Effector memory CD4-positive, alpha-beta T cell (primary cell): Measurements from ENCODE around the gene CENPM.
"Not testable (repeated sequence)": the region's sequence is repeated elsewhere in the genome, so short reads cannot be mapped to it uniquely, and the experiment has no call there.

ENCODE experiments used
- DNase-seq, 3 donors: peaks; one replicate each; pipeline ENCODE4 v3.0.0-alpha.2; 2020
- H3K27ac ChIP-seq: 2 replicates; pipeline ENCODE4 v1.7.0; 2013; ENCODE audit warnings: mild to moderate bottlenecking, low read length, moderate library complexity; ENCODE audit not compliant: insufficient read depth, poor library complexity, severe bottlenecking
- H3K27me3 ChIP-seq: replicated peaks from 2 replicates; pipeline ENCODE4 v1.7.0; 2013; ENCODE audit warnings: mild to moderate bottlenecking, low read length; ENCODE audit not compliant: insufficient read depth, control insufficient read depth, poor library complexity, severe bottlenecking
- H3K36me3 ChIP-seq: 2 replicates; pipeline ENCODE4 v1.7.0; 2013; ENCODE audit warnings: mild to moderate bottlenecking, low read length, moderate library complexity; ENCODE audit not compliant: control insufficient read depth, insufficient read depth
- H3K4me1 ChIP-seq: 2 replicates; pipeline ENCODE4 v1.7.0; 2013; ENCODE audit warnings: low read length, mild to moderate bottlenecking; ENCODE audit not compliant: control insufficient read depth, insufficient read depth, poor library complexity, severe bottlenecking
- H3K4me3 ChIP-seq: 2 replicates; pipeline ENCODE4 v1.7.0; 2013; ENCODE audit warnings: low read length, low read depth, mild to moderate bottlenecking; ENCODE audit not compliant: insufficient read depth, poor library complexity, severe bottlenecking
- H3K9me3 ChIP-seq: 2 replicates; pipeline ENCODE4 v1.7.0; 2013; ENCODE audit warnings: mild to moderate bottlenecking, low read length, moderate library complexity; ENCODE audit not compliant: control insufficient read depth

CENPM gene

DNA sequence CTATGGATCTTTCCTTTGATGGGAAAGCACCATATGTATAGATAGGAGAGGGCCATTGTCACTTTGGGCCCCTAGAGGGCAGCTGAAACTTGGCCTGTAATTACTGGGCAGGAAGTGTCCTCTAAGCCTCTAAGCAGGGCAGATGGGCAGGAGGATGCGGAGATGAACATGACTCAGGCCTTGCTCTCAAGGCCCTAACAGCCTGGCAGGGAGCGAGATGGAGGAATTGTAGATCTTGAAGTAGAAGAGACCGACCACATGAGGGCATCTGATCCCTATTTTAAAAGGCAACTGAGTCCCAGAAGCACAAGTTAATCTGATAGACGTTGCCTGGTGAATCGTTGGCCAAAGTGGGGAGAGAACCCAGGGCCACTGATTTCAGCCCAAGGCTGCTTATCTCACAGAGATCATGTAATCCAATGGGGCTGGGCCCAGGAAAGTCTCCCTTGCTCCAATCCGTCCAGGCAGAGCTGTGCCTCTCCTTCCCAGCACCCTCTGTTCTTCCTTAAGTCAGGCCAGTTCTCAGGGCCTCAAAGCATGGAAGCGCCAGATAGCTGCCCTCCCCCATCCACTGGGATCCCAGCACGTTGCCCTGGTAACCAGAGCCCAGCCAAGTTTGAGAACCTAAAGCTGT, 19.8 kb upstream of the CENPM start:
- Histone ChIP-seq H3K9me3 (no peaks in the 10 kb centered on the region), H3K4me3 (no peak overlapping the region), H3K4me1 (no peaks in the 10 kb centered on the region), H3K36me3 (no peaks in the 10 kb centered on the region), H3K27ac (no peak overlapping the region), H3K27me3 (no peaks in the 10 kb centered on the region)
- DNase-seq, result no peak

DNA sequence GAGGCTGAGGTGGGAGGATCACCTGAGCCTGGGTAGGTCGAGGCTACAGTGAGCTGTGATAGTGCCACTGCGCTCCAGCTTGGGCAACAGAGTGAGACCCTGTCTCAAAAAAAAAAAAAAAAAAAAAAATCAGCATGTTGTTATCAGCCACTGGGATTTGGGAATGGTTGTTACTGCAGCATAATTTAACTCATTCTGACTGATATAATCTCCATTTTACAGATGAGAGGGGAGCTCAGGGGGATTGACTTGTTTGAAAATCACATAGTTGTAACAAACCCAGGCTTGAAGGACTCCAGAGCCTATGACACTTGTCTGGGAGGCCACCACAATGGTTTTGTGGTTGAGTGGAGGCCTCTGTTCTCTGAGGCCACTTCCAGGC, 19.3 kb upstream of the CENPM start:
- Histone ChIP-seq H3K9me3 (no peaks in the 10 kb centered on the region), H3K4me1 (no peaks in the 10 kb centered on the region), H3K4me3 (no peak overlapping the region), H3K27me3 (no peaks in the 10 kb centered on the region), H3K36me3 (no peaks in the 10 kb centered on the region), H3K27ac (no peak overlapping the region)
- DNase-seq, result no peak

DNA sequence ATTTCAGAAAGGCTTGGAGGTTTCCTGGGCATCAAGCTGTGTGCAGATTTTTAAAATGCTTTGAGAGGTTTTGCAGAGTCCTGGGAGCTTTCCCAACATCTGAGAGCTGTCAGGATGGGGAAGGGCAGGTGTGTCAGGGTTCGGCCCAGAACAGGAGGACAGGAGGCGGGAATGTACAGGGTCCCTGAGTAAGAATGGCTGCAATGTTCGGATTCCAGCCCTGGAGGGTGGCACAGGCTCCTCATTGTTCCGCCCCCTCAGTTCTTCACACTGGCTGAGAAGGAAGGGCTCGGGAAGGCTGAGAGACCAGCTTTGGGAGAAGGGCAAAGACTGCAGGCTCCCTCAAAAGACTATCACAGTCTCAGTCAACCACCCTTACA, 17.1 kb upstream of the CENPM start:
- Histone ChIP-seq H3K9me3 (no peaks in the 10 kb centered on the region), H3K4me1 (no peaks in the 10 kb centered on the region), H3K36me3 (no peaks in the 10 kb centered on the region), H3K27me3 (no peaks in the 10 kb centered on the region), H3K4me3 (no peak overlapping the region), H3K27ac (no peak overlapping the region)
- no peak for DNase-seq

DNA sequence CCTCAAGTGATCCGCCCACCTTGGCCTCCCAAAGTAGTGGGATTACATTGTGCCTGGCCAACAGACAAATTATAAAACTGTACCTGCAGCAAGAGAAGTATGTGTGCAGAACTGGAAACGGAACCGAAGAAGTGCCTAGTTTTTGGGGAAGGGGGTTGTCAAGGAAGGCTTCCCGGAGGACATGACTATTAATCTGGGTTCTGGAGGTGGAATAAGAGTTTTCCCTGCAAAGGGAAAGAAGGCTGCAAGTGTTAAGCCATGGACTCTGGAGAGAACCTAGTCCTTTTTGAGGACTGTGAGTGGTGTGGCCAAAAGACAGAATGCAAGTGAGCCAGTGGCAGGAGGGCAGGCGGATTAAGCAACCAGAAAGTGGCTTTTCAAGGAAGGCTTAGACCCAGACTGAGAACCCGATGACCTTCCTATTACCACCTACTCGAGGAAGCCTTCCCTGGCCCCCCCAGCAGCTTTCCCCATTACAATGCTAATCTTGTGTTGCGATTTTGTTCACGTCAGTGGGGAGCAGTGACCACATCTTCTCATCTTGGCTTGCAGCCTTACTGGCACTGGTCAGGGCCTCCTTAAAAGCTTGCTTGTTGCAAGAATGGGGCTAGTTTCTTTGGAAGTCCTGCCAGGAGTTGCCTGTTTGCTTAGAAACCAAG, 16.6 kb upstream of the CENPM start:
- Histone ChIP-seq H3K27ac (no peak overlapping the region), H3K36me3 (no peaks in the 10 kb centered on the region), H3K27me3 (no peaks in the 10 kb centered on the region), H3K9me3 (no peaks in the 10 kb centered on the region), H3K4me1 (no peaks in the 10 kb centered on the region), H3K4me3 (no peak overlapping the region)
- DNase-seq, result no peak

DNA sequence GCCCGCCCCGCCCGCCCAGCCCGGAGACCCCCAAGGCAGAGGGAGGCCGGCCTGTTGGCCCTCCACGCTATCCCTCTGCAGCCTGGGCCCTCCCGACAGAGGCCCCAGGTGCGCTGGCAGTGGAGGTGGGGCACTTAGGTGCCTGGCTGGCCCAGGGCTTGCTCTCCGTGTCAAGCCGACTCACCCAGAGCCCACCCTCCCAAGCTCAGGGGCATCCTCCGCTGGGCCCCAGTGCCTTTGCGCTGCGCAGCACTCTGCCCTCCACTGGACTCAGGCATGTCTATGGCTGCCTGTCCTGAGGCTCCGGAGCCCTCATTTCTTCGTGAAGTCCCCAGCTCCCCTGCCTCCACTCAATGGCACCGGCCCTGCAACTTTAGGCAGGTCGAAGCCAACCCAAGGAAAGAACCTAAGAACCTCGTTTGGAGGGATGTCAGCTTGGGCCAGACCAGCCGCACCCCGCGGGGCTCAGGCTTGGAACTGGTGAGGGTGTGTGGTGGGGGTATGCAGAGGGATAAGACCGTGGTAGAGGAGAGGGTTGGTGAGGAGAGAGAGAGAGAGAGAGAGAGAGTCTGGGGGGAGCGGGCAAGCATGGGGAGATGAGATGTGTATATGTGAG, 11.1 kb upstream of the CENPM start:
- no peak for DNase-seq
- H3K27me3 ChIP-seq, result no peaks in the 10 kb centered on the region
- no peaks in the 10 kb centered on the region for H3K9me3 ChIP-seq
- H3K36me3 ChIP-seq, result no peaks in the 10 kb centered on the region
- H3K27ac ChIP-seq, result no peak overlapping the region
- H3K4me1 ChIP-seq, result no peaks in the 10 kb centered on the region
- no peak overlapping the region for H3K4me3 ChIP-seq

DNA sequence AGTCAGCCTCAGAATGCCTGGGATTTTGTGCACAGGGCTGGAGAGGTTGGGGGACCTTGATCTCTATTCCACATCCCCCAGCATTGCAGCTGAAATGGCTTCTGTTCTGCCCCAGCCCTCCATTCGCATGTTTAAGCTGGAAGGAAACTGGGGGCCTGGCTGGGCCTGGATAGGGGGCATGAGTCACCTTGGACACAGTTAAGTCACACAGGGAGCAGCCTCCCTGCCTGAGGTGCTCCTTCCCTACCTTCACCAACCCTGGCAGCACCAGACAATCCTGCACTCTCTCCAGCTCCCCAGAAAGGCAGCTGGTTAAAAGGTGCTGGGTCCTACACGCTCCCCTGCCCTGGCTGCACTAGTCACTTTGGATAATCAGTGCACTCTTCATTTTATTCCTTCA, 5.8 kb upstream of the CENPM start:
- H3K27ac ChIP-seq, result no peak overlapping the region
- no peak overlapping the region for H3K4me3 ChIP-seq
- no peaks in the 10 kb centered on the region for H3K27me3 ChIP-seq
- no peak for DNase-seq
- no peaks in the 10 kb centered on the region for H3K4me1 ChIP-seq
- H3K36me3 ChIP-seq, result no peaks in the 10 kb centered on the region
- no peaks in the 10 kb centered on the region for H3K9me3 ChIP-seq

DNA sequence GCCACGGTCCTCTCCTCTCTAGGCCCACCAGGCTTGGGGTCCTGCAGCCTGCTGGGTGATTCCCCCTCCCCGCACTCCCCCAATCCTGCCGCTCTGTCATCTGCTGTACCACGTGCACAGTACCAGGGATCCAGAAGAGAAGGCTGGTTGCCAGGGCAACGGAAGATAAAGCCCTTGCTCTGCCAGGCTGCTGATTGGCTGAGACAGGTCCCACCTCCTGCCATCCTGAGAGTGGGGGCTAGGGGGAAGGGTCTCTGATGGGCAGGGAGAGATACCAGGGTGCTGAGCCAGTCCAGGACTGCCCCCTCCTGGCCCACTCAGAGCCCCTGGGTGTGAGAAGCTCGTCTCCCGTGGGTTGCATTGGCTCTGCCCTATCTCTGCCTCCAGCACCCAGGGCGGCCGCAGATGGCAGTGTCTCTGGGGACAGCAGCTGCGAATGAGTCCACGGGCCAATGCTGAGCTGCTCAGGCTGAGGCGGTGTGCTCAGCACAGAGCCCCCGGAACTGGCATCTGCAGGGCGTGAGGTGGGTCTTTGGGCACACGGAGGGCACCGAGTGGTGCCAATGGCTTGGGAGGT, 5.0 kb upstream of the CENPM start, which contains the start of gene SMIM45:
SMIM45 (plus strand) TSS at position 253 of the 577 bp plus-strand sequence.
- H3K36me3 ChIP-seq, result no peaks in the 10 kb centered on the region
- no peaks in the 10 kb centered on the region for H3K9me3 ChIP-seq
- no peak for DNase-seq
- peaks cover 6% of the 10 kb centered on the region for H3K4me1 ChIP-seq
- no peak within 1 kb of the TSS for H3K27ac ChIP-seq
- no peaks in the 10 kb centered on the region for H3K27me3 ChIP-seq
- no peak within 1 kb of the TSS for H3K4me3 ChIP-seq

DNA sequence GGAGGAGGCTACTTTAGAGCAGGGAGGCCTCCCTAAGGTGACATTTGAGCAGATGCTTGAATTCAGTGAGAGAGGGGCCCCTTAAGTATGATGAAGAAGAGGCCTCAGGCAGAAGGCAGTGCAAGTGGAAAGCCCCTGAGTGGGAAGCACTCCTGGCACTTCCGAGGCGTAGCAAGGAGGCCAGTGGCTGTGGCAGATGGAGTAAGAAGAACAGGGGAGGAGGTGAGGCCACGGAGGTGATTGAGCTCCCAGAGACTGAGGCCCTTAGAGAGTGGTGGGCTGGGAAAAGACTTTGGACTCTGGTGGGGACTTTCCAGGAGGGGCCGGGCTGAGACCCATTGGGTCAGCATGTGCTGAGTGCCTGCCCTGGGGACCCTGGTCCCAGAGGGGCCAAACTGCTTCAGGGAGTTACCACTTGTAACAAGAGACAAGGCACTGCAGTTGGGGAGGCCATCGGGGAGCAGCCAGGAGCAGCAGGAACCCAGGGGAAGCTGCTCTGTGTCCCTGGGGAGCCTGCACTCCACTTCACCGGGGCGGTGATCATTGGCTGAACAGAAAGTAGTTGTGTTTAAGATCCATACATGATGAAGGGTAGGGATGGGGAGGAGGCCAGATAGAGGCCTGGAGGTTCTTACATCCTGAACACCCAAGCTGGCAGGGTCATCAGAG, 2.5 kb upstream of the CENPM start:
- peaks cover 17% of the 10 kb centered on the region for H3K4me1 ChIP-seq
- DNase-seq, result no peak

DNA sequence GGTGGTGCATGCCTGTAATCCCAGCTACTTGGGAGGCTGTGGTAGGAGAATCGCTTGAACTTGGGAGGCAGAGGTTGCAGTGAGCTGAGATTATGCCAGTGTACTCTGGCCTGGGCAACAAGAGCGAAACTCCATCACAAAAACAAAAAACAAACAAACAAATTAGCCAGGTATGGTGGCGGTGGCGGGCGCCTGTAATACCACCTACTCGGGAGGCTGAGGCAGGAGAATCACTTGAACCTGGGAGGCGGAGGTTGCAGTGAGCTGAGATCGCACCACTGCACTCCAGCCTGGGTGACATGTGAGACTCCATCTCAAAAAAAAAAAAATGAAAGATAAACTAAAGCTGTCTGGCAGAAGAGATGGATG, 2.0 kb upstream of the CENPM start:
- H3K4me3 ChIP-seq, DNase-seq, H3K36me3 ChIP-seq, H3K27me3 ChIP-seq, H3K9me3 ChIP-seq, H3K27ac ChIP-seq: not testable (repeated sequence)
- peaks cover 17% of the 10 kb centered on the region for H3K4me1 ChIP-seq

More for the DNA sequence above, 2.5 kb upstream of the CENPM start:
- no peaks in the 10 kb centered on the region for H3K27me3 ChIP-seq
- no peaks in the 10 kb centered on the region for H3K9me3 ChIP-seq
- H3K36me3 ChIP-seq, result no peaks in the 10 kb centered on the region
- no peak overlapping the region for H3K27ac ChIP-seq
- H3K4me3 ChIP-seq, result no peak overlapping the region

DNA sequence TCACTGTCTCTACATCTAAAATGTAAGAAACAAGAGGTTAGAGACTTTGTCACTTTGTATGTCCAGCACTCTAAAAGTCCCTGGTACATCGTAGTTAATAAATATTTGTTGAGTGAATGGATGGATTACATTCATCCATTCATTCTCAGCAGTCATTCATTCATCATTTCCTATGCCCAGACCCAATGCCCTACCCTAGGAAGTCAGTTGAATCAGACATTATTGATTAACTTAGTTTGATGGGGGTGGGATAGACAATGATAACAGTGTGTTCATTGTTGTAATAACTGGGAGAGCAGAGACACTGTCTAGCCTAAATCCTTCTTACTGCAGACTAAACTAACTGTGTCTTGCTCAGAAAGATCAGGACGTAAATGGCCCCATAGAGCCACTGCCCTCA, 1.2 kb upstream of the CENPM start:
- peaks cover 17% of the 10 kb centered on the region for H3K4me1 ChIP-seq
- no peaks in the 10 kb centered on the region for H3K27me3 ChIP-seq
- no peaks in the 10 kb centered on the region for H3K9me3 ChIP-seq
- no peaks in the 10 kb centered on the region for H3K36me3 ChIP-seq
- no peak overlapping the region for H3K27ac ChIP-seq
- no peak for DNase-seq
- no peak overlapping the region for H3K4me3 ChIP-seq
